Gastrocnemius medialis (tissue), 4 donors: Measurements from ENCODE around the gene DMXL1. TPM values are rescaled to one million over a fixed set of nuclear protein-coding genes. Genes with fewer than 3 reads are reported as not detected.

Experiments used
- ATAC-seq, 2 donors: fragments of 150-250 bp; one replicate each; pipeline ENCODE4 v1.9.1; 2016
- DNase-seq, 2 donors: peaks; one replicate each; pipeline ENCODE4 v3.0.0-alpha.2; 2019
- H3K27ac ChIP-seq, 4 donors: fragments of 200-600 bp; sonication (generic); 1 replicate in 1 of 4; 2 replicates in 3 of 4; pipeline ENCODE4 v1.5.1; 2016 to 2018; ENCODE audit warnings: mild to moderate bottlenecking in 2 of 4, moderate library complexity in 1 of 4
- H3K27me3 ChIP-seq, 3 donors: fragments of 200-600 bp; sonication (generic) in 2 of 3; 1 replicate in 1 of 3; 2 replicates in 2 of 3; pipeline versions ENCODE4 v1.5.1 to v1.6.0; 2016 to 2019; ENCODE audit warnings: mild to moderate bottlenecking in 1 of 3, moderate library complexity in 1 of 3
- H3K36me3 ChIP-seq, 2 donors: fragments of 200-600 bp; sonication (generic) in 1 of 2; one replicate each; pipeline ENCODE4 v1.5.1; 2017 to 2018
- H3K4me1 ChIP-seq, 2 donors: fragments of 200-600 bp; sonication (generic) in 1 of 2; one replicate each; pipeline ENCODE4 v1.5.1; 2016 to 2017; ENCODE audit warnings: mild to moderate bottlenecking in 2 of 2
- H3K4me3 ChIP-seq, 4 donors: fragments of 200-600 bp; sonication (generic) in 3 of 4; 1 replicate in 1 of 4; 2 replicates in 3 of 4; pipeline ENCODE4 v1.5.1; 2016 to 2019; ENCODE audit warnings: mild to moderate bottlenecking in 2 of 4
- H3K9me3 ChIP-seq, 3 donors: fragments of 200-600 bp; sonication (generic) in 2 of 3; 1 replicate in 1 of 3; 2 replicates in 2 of 3; pipeline ENCODE4 v1.5.1; 2016 to 2019
- POLR2A ChIP-seq, 2 donors: fragments of 450-650 bp; IDR thresholded peaks; one replicate each; pipeline ENCODE4 v1.6.1; 2017; ENCODE audit warnings: antibody characterized with exemption in 2 of 2, mild to moderate bottlenecking in 2 of 2, moderate library complexity in 2 of 2
- in situ Hi-C, 4 donors: fragments of 200-750 bp; cut with MboI; loops; one replicate each; pipeline versions ENCODE4 v1.15.0 to v1.8.0; 2017; ENCODE audit warnings: low sequenced_read_pairs in 4 of 4
- intact Hi-C: fragments of 100-400 bp; cut with DNase I; formaldehyde crosslinking; loops from one replicate; pipeline ENCODE4 v1.15.1; 2023; ENCODE audit warnings: low total_unique reads
- total RNA-seq, 4 donors: library from RNA; depleted of rRNA; stranded (reverse); fragments of >200 nt; gene quantifications; one replicate each; pipeline versions ENCODE4 v1.1.0 to v1.2.3, GENCODE V29; 2016
- TF ChIP-seq, protein P1 (sequence below), 5 experiments: fragments of 450-650 bp in 3 of 5; fragments of 200-600 bp in 2 of 5; sonication (generic) in 2 of 5; IDR thresholded peaks in 4 of 5; conservative IDR thresholded peaks in 1 of 5; 1 replicate in 4 of 5; 2 replicates in 1 of 5; pipeline ENCODE4 v1.5.1; 2016 to 2019; ENCODE audit warnings: antibody characterized with exemption in 5 of 5, mild to moderate bottlenecking in 3 of 5, moderate library complexity in 3 of 5

DMXL1 gene
- total RNA-seq, 4 donors from 2014 or later = 17.8 to 31.1 (median 24.3) TPM

DNA sequence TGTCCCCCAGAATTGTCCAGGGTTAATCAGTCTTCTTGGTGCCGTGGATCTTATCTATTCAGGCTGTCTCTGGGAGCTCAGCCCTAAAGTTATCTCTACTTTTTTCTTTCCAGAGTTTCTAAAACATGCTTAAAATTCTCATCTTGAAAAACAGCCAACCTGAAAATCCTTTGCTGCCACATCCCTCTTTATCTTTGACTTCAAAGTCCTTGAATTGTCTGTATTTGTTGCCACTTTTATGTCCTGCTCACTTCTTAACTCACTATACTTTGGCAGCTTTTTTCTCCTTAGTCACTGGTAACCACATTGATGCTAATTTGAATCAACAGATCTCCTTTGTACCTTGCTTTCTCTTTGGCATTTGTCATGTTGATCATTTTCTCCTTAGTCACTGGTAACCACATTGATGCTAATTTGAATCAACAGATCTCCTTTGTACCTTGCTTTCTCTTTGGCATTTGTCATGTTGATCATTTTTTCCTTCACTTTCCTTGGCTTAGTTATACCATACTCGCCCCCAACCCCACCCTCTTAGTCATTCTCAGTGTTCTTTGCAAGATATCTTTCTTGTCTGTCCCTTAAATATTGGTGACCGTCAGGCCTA, 8.5 kb downstream of the DMXL1 start:
- DNase-seq (no peak), ATAC-seq (no peak)
- in situ Hi-C loops = no loop called here
- Histone ChIP-seq H3K36me3 (no peaks in the 10 kb centered on the region), H3K9me3 (no peaks in the 10 kb centered on the region), H3K4me1 (peaks cover 26 to 35% of the 10 kb centered on the region in 2 donors), H3K27ac (no peak overlapping the region), H3K4me3 (no peak overlapping the region), H3K27me3 (no peaks in the 10 kb centered on the region)
- intact Hi-C loops = no loop called here
- TF ChIP-seq, protein P1, sequence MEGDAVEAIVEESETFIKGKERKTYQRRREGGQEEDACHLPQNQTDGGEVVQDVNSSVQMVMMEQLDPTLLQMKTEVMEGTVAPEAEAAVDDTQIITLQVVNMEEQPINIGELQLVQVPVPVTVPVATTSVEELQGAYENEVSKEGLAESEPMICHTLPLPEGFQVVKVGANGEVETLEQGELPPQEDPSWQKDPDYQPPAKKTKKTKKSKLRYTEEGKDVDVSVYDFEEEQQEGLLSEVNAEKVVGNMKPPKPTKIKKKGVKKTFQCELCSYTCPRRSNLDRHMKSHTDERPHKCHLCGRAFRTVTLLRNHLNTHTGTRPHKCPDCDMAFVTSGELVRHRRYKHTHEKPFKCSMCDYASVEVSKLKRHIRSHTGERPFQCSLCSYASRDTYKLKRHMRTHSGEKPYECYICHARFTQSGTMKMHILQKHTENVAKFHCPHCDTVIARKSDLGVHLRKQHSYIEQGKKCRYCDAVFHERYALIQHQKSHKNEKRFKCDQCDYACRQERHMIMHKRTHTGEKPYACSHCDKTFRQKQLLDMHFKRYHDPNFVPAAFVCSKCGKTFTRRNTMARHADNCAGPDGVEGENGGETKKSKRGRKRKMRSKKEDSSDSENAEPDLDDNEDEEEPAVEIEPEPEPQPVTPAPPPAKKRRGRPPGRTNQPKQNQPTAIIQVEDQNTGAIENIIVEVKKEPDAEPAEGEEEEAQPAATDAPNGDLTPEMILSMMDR (IDR thresholded peaks at IDR 0.05 in 4 of 5, conservative IDR thresholded peaks at IDR 0.05 in 1 of 5) = no peak
- TF ChIP-seq POLR2A (IDR thresholded peaks at IDR 0.05) = no peak

DNA sequence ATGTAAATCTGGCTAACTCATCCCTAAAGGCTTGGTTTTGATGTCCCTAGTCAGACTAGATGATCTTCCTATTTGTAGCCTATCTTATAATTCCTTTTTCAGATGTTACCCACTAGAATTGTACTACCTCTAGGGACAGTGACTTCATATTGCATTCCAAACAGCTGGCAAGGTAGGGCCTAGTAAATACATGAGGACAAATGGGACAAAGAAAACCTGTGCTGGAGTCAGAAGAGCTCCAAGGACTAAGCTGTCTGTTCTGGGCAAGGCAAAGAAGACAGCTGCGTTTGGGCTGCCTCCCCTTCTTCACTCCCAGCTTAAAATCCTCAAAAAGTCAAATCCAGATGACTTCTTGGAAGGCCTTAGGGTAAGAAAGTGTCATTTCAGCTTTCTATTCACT, 10.0 kb downstream of the DMXL1 start:
- Histone ChIP-seq H3K36me3 (no peaks in the 10 kb centered on the region), H3K4me3 (no peak overlapping the region), H3K27ac (no peak overlapping the region), H3K9me3 (no peaks in the 10 kb centered on the region), H3K27me3 (no peaks in the 10 kb centered on the region), H3K4me1 (peaks cover 19 to 28% of the 10 kb centered on the region in 2 donors)
- in situ Hi-C loops (no loop called here), intact Hi-C loops (no loop called here)
- no peak for TF ChIP-seq POLR2A (IDR thresholded peaks at IDR 0.05)
- TF ChIP-seq, protein P1 (IDR thresholded peaks at IDR 0.05 in 4 of 5, conservative IDR thresholded peaks at IDR 0.05 in 1 of 5) = no peak
- DNase-seq (no peak), ATAC-seq (no peak)

DNA sequence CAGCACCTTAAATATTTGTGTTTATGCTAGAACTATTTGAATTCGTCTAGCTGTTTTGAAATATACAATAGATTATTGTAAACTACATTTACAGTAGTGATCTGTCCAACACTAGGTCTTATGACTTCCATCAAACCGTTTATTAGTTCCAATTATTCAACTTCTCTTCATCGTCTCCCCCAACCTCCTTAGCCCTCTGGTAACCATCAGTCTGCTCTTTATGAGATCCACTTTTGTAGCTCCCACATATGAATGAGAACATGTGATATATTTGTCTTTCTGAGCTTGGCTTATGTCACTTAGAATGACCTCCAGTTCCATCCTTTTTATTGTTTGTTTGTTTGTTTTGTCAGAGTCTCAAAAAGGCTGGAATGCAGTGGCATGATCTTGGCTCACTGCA, 11.8 kb downstream of the DMXL1 start:
- no peak for DNase-seq
- H3K27ac ChIP-seq = no peak overlapping the region
- in situ Hi-C loops = no loop called here
- no peaks in the 10 kb centered on the region for H3K27me3 ChIP-seq
- H3K9me3 ChIP-seq = no peaks in the 10 kb centered on the region
- no peak overlapping the region for H3K4me3 ChIP-seq
- no peak for ATAC-seq
- TF ChIP-seq, protein P1 (IDR thresholded peaks at IDR 0.05 in 4 of 5, conservative IDR thresholded peaks at IDR 0.05 in 1 of 5) = no peak
- no peak for TF ChIP-seq POLR2A (IDR thresholded peaks at IDR 0.05)
- no peaks in the 10 kb centered on the region for H3K36me3 ChIP-seq
- H3K4me1 ChIP-seq = peaks cover 11 to 28% of the 10 kb centered on the region in 2 donors
- intact Hi-C loops = no loop called here

DNA sequence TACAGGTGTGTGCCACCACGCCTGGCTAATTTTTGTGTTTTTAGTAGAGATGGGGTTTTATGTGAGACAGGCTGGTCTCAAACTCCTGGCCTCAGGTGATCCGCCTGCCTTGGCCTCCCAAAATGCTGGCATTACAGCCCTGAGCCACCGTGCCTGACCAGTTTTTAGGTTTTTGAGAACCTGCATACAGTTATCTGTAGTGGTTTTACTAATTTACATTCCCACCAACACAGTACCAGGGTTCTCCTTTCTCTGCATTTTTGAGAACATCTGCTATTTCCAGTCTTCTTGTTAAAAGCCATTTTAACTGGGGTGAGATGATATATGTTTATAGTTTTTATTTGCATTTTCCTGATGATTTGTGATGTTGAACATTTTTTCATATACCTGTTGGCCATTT, 12.8 kb downstream of the DMXL1 start:
- Histone ChIP-seq H3K36me3 (no peaks in the 10 kb centered on the region), H3K9me3 (no peaks in the 10 kb centered on the region), H3K27me3 (no peaks in the 10 kb centered on the region), H3K4me3 (no peak overlapping the region), H3K27ac (no peak overlapping the region), H3K4me1 (peaks cover 9 to 26% of the 10 kb centered on the region in 2 donors)
- intact Hi-C loops (no loop called here), in situ Hi-C loops (no loop called here)
- TF ChIP-seq POLR2A (IDR thresholded peaks at IDR 0.05) = no peak
- TF ChIP-seq, protein P1 (IDR thresholded peaks at IDR 0.05 in 4 of 5, conservative IDR thresholded peaks at IDR 0.05 in 1 of 5) = no peak
- no peak for DNase-seq
- ATAC-seq = no peak

DNA sequence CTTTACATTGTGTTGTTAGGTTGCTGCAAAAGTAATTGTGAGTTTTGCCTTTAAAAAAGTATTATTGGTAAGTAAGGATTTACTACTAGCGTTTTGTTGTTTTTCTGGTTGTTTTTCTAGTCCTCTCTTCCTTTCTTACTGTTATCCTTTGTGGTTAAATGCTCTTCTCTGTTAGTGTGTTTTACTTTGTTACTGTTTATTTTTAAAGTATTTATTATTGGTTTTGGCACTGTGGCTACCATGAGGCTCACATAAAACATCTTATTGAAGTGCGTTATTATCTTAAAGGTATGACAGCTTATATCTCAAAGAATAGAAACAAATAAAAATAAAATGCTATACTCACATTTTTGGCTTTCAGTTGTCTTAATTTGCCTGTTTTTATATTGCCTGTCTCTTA, 17.6 kb downstream of the DMXL1 start:
- ATAC-seq (no peak), DNase-seq (no peak)
- in situ Hi-C loops (no loop called here), intact Hi-C loops (no loop called here)
- Histone ChIP-seq H3K27ac (no peak overlapping the region), H3K4me3 (no peak overlapping the region), H3K27me3 (no peaks in the 10 kb centered on the region), H3K4me1 (no peaks in the 10 kb centered on the region), H3K36me3 (no peaks in the 10 kb centered on the region), H3K9me3 (no peaks in the 10 kb centered on the region)
- TF ChIP-seq POLR2A (IDR thresholded peaks at IDR 0.05) = no peak
- TF ChIP-seq, protein P1 (IDR thresholded peaks at IDR 0.05 in 4 of 5, conservative IDR thresholded peaks at IDR 0.05 in 1 of 5) = no peak
